Stimulated activated CD4-positive, alpha-beta T cell treated with anti-CD3 and anti-CD28 coated beads, Interleukin-2, amount 100 ng/mL, for 4 hours (primary cell): ENCODE measurements around the gene UBE2J1.

Experiments
- DNase-seq: peaks from one replicate; pipeline ENCODE4 v3.0.0-alpha.2; 2020; ENCODE audit warnings: low read depth

Gene UBE2J1

DNA sequence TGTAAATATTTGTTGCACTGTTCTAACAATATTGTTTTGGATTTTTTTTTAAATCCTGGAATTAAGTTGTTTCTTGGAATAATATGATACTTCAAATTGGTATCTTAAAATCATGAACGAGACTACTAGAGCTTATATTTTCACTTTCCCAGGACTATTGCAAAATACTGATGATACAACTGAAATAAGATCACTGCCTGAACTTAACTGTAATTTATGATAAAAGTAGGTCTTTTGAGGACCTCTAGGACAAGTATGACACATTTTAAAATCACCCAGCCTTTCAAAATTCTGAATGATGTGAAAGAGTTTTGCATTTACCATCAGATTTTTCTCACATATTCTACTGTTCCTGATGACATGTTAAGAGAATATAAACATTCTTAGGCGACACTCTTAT is 8.6 kb upstream of the UBE2J1 start:
- no peak for DNase-seq

DNA sequence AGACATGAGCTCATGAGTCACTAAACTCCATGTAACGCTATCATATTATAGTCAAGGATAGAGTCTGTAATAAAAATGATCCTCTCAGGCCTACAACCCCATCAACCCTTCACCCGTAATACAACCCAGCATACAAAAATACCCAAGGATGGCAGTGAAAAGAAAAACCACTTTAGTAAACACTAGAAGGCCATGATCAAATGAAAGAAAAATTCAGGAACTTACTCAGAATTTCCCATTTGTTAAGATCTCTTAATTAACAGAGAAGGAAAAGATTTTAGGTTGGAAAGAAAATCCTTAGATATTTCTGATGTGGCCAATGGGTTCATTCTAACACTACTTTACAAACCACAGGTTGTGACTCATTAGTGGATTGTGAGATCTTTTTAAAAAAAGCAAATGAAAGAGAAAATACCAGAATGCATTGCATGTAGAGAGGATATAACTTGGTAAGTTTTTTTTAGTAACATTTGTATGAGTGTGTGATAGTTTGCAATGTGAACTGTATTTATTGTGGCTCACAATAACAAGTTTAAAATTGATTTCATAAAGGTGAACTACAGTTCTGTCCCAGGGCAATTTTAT is 8.0 kb upstream of the UBE2J1 start:
- no peak for DNase-seq

DNA sequence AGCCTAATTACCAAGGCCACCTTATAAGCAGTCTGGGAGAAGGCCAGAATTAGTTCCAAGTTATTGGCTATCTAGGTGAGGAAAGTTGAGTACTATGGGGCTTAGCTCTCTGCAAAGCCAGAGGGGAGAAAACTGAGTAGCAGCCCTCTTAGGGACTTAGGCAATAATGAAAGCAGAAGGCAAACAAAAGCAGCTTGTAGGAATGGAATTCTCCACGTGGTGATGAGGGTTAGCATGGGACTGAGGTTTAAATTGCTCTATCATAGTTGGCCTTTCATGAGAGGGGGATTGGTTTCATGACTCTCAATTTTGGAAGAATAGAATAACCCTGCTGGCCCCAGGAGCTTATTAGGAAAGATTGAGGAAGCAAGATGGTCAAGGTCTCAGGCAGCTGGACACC is 7.0 kb upstream of the UBE2J1 start:
- DNase-seq, result no peak

DNA sequence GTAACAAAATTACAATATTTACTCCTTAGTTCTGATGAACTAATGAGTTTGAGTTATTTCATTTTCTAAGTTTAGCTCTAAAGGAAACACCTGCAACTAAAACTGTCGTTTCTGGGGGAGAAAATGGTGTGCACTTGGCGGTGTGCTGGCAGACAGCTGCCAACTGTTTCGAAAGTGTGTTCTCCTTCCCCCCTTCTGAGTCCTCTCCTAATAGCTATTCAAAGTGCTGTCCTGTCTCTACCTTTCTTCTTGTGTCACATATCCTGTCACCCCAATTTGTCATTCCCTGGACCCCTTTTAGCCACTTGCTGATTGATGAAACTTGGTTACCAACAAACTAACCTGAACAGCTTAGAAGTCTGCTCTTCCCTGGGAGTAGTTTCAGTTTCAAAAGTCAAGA is 4.9 kb upstream of the UBE2J1 start:
- DNase-seq, result no peak

DNA sequence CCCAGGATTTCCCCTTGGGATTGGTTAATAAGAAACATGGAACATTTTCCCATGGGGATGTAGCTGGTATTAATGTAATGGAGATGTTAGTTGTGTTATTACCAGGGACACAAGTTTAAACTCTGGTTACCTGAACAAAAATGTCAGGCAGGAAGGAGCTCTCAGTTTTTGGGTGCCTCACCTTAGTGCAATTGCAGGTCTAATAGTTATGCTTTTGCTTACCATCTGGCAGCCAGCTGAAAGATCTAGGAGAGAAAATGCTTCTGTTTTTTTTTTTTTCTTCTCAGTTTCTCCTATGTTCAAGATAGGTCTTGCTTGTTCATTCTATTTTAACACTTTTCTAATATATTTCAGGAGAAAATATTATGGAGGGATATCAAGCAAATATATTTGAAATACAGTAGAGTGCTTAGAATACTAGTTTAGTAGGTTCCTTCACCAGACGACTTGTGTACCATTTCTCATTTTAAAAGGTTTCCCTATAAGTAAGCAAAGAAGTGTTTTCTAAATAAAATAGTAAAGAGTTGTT is 4.2 kb upstream of the UBE2J1 start:
- DNase-seq, result no peak

DNA sequence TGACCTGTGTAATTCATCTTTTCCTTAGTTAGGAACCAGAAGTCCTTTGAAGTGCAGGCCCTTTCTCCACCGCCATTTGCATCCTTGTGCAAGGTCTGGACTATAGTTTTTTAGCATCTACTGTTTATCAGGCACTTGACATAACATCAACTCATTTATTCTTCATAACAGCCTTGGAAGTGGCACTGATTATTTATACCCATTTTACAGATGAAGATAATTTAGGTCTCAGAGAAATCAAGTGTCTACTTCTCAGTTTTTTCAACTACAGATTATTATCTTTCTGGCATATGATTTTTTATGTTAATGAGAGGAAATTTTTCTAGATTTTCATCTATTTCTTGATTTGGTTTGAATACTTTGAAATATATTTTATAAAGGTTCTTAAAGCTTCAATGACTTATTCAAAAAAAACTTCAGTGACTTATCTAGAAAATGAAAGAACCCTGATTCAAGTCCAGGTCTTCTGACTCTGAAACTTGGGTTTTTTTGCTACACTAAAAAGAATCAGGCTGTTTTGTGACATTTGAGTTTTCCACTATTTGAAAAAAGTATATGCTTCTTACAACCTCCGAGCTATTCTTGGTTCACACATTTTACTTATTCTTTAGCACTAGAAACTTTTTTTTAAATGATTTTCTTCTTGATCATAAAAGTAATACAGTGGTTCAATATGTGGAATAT is 3.1 kb upstream of the UBE2J1 start:
- no peak for DNase-seq

DNA sequence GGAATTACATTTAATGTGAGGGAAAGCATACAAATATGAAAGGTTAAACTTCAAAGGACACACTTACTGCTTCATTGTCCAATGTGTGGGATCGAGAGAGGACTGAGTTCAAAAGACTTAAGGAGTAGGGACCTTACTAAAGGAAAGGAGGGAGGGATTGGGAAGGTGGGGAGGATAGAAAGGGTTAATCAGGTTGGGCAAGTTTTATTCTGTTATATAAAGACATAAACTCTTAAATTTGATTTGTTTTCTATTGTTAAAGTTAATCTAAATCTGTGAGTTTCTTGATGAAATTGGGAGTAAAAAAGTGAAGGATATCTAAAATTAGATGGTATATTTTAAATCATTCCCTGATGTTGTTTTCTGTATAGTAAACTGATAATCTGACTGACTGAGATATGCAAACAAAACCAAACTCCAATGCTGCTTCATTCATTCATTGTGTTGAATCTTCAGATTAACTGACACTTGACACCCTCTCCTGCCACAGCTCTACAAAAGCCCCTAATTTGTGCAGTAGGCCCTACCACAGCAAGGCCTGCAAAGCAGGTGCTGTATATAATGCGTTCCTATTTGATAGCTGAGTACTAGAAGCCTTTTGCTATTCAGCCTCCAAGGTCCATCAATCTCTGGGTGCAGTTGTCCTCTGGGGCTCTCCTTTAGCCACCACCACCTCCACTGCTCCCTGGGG is 1.3 kb upstream of the UBE2J1 start:
- DNase-seq, result no peak

DNA sequence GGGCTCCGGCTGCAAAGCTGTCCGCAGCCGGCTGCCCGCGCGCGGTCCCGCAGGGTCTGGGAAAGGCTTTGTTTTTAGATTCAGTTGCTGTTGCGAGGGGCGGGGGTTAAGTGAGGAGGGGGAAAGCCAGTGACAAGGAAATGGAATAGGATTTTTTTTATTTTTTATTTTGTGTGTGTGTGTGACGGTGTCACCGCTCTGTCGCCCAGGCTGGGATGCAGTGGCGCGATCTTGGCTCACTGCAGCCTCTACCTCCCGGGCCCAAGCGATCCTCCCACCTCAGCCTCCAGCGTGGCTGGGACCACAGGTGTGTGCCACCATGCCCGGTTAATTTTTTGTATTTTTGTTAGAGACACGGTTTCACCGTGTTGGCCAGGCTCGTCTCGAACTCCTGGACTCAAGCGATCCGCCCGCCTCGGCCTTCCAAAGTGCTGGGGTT is 615 bp upstream of the UBE2J1 start:
- DNase-seq, result no peak

DNA sequence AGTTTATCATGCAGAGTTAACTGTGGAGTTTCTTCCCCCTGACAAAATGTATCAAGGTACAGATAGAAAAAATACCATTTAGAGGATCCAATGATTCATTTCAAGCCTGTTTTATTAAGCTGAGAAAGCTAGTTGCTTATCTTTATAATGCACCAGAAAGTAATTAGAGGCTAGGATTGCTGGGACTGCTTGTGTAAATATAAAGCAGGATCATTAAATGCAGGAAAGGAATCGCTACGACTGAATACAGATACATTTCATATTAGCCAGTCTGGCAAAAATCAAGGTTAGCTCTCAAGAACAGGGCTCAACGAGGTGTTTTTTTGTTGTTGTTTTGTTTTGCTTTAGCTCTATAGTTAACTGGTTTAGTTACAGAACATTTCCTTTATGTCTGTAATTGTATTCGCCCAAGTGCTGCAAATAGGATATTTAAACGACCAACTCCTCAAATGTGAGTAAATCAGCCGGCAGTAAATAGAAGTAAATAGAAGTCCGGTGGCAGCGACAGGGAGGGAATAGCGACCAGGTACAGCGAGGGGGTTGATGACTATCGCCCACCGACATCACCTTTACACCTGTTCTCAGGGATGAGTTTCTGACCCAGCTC is 748 bp downstream of the UBE2J1 start:
- DNase-seq, result no peak

DNA sequence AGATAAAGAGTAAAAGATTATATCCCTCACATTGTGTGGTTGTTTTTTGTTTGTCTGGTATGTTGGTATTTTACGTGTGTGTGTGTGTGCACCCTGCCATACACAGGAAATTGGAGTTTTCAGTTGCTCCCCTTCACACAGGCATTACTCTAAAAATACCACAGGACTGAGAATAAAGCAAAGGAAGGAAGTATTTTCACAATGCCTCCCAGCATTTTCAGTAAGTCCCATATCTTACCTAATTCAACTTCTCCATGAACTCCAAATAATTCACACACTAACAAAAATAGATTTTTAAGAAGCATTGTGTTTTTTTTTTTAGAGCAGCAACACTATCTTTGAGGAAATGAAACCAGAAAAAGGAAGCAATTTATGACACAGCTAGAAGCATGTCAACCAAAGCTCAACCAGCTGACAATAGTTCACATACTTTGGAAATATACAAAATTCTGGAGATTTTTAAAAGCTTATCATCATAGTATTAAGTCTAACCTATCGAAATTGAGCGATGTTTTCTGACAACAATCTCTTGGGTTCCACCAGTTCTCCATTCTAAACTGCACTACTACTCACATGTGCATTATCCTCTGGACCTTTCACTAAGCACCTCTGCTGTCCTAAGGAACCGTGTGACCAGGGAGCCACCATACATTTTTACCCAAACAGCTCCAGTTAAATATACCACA is 2.1 kb downstream of the UBE2J1 start:
- DNase-seq, result no peak

DNA sequence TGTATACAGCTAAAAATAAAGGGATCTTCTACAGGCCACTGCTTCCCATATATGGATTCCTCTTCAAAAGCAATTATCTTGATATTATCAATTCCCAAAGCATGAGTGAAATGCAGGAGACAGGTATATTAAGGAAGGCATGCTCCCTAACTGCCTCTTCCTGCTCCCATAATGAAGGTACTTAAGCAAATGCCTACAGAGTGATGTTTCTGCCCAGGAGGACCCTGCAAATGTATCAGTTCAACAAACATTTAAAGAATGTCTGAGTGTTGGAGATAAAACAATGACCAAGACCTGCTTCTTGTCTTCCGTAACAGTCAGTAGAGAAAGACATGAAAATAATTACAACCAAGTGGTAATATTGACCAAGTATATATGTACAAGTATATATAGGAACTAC is 4.2 kb downstream of the UBE2J1 start:
- DNase-seq, result no peak

DNA sequence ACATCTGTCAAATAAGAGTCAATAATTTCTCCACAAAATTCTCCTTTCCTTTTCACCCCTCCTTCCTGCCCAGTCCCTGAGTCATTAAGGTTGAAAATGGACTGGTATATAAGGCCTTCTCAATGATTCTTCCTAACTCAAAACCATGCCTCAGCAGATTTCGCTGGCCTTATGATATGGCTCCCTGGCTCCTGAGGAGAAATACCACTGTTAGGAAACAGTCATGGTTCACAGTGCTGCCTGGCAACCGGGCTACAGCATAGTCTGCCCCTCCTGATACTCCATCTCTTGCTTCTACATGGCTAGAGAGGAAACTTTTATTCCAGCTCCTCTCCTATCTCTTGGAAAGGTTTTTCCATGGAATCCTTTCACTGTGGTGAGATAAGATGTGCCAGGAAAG is 4.7 kb downstream of the UBE2J1 start:
- DNase-seq, result no peak

DNA sequence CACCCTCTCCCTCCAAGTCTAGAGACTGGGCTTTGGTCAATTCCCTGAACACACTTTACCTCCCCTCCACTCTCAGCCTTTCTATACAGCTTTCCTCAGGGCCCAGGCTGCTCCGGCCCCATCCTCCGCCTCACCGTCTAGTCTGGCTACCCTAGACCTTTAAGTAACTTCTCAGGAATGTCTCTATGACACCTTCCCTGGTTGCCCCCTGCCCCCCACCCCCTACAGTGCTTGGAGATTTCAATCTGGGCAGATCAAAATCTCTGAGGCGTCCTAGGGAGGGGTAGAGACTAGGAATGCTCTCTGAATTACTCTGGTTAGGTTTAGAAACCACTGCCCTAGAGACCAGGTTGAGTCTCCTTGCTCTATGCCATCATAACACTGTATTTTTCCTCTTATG is 6.1 kb downstream of the UBE2J1 start:
- DNase-seq, result no peak

DNA sequence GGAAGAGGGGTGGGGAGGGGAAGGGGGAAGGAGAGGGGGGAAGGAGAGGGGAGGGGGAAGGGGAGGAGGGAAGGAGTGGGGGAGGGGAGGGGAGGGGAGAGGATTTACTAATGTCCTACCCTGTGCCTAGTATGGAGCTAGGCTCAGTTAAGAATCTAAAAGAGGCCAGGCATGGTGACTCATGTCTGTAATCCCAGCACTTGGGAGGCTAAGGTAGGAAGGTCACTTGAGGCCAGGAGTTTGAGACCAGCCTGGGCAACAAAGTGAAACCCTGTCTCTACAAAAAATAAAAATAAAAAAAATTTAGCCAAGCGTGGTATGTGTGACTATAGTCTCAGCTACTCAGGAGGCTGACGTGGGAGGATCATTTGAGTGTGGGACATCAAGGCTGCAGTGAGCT is 13.0 kb downstream of the UBE2J1 start:
- DNase-seq, result no peak

DNA sequence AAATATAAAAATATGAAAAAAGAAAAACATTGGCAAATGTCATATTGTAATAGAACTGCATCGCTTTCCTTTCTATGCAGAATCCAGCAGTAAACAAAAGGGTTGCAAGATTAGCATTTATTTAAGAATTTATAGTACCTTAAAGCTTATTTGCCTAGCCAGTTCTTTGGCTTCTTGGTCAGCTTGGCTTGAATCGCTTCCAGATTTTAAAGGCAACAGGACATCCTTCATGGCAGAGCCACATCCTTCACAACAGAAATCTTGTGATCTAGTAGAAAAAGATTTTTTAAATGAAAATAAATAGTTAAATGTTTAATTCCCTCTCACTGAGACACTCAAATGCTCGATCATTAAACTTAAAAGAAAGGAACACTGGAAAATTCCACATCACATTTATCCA is 17.4 kb downstream of the UBE2J1 start:
- DNase-seq, result no peak

DNA sequence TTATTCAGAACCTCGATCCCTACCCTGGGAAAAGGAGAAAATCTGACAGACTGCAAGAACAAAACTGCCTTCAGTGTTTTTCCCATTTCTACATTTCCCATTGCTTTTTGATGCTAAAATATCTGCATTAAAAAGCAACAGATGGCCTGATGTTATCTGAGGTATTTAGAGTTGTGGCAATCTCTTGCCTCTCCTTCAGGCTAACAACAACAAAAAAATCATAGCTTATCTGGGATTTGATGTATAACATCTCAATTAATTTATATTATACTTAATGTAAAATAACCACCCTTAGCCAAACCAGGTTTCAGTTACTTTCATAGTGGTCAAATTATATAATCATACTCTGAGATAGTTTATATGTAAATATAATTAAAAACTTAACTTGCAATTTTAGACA is 21.6 kb downstream of the UBE2J1 start:
- no peak for DNase-seq

DNA sequence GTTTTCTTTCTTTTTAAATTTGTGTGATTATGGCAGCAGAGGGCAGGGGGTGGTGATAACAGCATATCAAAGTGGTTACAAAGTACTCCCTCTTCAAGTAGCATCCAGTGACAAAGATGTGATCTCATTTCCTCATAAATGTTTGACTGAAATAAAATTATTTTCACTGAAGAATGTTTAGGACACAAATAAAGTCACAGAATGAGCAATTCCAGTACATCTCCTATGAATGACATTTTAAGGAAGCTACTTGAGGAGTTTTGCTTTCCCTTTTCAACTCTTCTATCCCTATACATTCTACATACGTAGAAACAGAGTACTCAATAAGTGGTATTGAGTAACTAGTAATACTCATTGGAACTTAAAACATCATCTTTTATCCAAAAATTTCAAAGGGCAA is 23.5 kb downstream of the UBE2J1 start:
- no peak for DNase-seq

DNA sequence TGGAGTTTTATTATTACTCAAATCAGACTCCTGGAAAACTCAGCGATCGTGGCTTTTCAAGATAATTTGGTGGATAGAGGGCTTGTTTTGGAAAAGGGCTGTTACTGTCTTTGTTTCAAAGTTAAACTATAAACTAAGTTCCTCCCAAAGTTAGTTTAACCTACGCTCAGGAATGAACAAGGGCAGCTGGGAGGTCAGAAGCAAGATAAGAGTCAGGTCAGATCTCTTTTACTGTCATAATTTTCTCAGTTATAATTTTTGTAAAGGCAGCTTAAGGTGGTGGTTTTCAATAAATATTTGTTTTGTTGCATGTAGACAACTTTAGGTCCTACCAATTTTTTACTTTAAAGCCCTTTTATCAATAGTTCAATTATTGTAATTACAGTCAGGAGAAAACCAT is 28.2 kb downstream of the UBE2J1 start:
- no peak for DNase-seq

DNA sequence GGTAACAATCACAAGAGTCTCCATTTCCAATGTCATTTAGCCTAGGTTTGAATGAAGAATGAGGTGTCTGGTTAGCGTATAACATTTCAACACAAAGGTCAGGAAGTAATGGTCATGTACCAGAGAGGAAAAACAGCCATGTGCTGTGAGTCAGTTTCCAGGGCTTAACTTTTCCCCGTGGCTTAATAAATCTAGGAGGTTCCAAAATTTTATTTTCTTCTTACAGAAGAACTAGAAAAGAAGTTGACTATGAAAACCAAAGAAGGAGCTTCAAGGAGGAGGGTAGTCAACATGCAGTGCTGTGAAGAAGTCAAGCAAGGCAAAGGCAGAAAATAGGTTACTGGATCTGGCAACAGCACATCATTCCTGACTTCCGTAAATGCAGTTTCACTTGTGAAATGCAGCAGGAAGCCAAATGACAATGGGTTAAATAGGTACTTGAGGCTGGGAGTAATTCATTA is 29.0 kb downstream of the UBE2J1 start:
- DNase-seq, result no peak

DNA sequence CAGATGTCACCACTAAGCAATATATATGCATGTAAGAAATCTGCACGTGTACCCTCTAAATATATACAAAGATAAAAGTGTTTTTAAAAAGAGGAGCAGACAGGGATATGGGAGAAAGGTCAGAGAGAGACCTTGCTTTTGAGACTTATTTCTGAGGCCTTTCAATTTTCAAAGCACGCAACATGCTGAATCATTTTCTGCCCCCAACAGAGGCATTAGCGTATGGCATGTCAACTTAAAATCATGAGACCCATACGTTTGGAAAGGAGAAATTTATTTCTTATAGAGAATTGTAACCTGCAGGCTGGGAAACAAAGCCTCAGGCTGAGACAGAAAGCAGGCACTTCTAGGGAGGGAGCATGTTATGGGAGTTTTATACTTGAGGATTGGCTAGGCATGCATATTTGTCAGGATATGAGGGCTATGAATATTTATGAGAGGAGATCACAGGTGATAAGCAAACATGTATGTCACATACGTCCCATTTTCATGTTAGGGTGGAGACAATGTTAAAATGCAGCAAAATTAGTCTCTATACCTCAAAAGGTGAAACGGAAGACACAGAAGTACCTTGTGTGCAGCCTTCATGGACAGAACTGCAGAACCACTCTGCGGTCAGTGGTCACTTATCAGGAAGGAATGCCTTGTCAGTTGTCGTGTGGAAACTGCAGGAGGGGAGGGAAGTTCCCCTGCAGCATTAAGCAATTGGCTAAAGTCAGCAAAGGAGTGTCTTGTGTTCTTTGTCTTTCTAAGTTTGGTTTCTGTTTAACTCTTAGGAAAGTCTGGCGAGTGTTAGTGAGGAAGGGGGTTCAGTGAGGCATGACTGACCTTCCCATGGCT is 31.2 kb downstream of the UBE2J1 start:
- no peak for DNase-seq

DNA sequence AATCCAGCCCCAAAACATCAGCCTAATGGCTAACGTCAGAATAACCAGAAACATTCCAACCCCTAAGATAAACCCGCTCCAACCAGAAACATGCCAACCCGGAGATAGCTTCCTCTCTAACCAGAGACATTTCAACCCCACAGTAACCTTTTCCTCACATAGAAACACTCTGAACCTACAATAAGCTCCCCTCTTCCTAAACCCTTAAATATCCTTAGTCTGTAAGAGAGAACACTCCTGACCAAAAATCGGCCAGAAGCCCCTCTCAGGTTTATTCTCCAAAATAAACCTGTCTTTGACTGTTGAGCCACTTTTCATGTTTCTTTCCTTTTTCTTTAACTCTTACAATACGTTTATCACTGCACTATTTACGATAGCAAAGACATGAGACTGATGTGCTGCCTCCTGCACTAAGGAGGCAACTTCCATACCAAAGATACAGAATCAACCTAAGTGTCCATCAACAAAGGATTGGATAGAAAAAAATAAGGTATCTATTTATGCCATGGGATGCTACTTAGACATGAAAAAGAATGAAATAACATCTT is 32.4 kb downstream of the UBE2J1 start:
- no peak for DNase-seq
